NCI-H2029 (cell line): ENCODE data around the gene FAM219B.
A peak's percentile ranks its signal among the peaks of the same experiment; 100 is the strongest.

Experiments
- DNase-seq: peaks from one replicate; lab custom pipeline; 2025; lab: John Stamatoyannopoulos, UW

FAM219B gene

DNA sequence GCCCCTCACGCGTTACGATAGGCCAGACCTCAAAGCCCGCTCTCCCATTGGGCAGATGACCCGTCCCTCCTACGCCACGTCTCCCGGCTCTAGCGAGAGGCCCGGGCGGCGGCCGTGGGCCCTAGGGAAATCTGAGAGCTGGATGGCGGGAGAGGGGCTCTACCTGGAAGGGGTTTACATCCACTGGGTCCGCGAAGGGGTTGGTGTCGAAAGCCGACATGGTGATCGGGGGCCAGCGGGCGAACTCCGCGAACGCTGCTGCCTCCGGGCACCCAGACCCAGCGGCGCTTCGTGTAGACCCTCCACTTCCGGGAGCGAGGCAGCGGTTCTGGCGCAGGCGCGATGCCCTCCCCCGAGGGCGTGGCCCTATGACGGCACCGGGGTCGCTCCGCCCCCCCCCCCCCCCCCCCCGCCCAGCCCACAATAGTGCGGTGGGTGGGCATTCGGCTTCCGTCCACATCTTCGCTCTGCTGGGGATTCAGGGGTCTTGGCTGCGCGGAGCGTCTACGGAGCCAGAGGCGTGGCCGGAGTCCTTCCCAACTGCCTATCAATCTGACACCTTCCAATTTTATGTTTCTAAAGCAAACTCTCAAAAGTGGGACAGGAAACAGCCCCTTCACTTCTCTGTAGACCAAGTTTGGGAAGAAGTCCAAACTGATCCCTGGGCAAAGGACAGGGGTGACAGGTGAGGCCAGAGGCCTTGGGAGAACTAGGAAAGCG, 33.5 kb downstream of the FAM219B start, which contains the start of gene SCAMP2:
SCAMP2 (minus strand) TSS at position 330 of the 720 bp plus-strand sequence; CDS start at position 220, 110 bp downstream.
- peak; percentile 80 for DNase-seq

GRCh38 chr15:74872702-74873035, 34.0 kb downstream of the FAM219B start:
- DNase-seq = no peak

DNA sequence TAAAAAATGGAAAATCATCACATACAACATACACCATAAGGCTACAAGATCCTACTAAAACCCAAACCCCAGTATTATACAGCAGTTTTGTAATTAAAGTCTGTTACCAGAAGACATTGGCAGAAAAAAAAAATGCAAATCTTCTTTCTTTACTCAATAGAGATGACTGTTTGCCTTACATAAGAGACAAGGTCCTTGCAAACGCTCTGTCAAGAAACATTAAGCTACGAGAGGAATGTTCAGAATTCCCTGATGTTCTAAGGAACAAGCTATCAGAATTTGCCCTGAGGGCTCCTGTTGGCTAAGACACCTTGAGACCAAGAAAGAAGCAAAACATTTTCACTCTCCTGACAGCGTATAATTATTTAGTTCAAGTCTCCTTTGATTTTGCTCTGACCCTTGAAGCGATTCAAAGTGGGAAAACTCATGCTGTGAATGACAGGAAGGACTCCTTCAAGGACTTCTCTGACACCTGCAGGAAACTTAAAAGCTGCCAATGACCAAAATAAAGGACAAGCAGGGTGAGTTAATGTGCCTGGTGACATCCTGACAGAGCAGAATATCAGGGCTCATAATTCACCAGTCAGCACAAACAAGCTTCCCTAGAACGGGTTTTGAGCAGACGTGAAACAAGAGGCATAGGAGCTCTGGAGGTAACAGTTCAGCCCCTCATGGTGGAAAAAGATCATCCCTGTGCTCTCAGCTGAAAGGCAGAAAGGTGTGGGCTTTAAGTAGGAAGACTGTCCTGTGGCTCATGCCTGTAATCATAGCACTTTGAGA, 36.0 kb downstream of the FAM219B start:
- no peak for DNase-seq

GRCh38 chr15:74869726-74870407, 36.8 kb downstream of the FAM219B start:
- DNase-seq = no peak

DNA sequence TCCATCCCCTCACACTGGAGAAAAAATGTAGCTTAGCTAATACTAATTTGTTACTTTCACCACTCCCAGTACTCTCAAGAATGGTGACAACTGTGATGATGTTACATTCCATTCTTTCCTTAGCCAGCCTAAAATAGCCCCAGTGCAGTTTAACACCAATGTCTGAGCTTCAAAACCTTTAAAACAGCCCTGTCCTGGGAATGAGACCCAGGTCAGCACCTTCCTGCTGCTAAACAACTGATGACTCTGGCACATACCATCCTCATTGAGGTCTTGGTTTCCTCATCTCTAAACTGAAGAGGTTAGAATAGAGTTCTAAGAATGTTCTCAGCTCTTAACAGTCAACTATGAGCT, 37.3 kb downstream of the FAM219B start:
- no peak for DNase-seq

DNA sequence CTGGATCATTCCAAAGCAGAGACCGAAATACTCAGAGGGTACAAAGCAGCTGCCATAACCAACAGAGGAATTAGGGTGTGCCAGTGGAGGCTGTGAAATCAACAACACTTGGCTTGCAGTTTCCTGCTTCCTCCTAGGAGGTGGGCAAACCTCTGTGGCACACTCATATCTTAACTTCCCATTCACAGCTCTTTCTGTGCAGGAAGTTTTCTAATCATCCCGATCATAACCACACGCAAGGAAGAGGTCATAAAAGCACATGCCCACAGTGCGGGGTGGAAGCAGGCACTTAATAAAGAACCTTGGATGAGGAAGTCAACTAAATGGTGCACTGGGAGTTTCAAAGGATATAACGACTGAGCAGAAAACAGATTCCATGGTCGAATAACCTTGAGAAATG, 38.6 kb downstream of the FAM219B start:
- DNase-seq = no peak

DNA sequence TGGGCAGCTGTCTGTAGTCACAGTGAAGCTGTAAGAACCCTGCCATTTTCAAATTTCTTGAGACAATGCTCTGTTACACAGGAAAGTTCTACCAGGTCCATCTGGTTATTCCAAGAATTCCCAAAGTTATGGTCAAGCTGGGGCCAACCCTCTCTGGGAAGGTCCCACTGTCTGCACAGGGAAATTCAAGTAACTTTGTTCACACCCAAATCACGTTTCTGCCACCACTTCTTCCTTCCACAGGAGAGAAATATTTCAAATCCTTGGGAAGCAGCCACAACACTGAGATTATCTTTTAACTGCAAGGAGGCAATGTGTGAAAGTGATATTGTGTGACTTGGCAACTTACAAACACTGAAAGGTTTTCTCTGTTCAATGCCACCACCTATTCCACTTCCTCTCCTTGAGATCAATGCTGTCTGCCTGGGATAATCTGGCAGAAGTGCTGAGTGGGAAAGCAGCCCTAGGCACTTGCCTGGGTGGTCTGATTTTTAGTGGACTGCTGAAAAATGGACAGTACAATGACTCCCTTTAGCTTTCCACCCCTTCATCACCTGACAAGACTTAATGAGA, 39.1 kb downstream of the FAM219B start:
- no peak for DNase-seq

DNA sequence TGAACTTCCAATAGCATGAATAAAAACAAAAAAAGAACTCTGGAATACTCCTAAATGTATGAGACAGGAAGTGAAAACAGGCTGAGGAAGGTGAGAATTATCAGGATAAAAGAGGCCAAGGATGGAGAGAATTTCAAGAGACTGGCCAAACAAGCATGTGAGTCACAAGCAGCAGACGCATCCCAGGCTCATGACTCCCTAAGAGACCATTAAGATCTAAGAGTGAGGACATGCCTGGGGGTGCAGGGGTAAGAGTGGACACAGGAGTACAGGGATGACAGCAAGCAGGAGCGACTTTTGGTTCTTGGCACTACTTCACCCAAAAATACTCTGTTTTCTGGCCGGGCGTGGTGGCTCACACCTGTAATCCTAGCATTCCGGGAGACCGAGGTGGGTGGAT, 40.6 kb downstream of the FAM219B start:
- no peak for DNase-seq

DNA sequence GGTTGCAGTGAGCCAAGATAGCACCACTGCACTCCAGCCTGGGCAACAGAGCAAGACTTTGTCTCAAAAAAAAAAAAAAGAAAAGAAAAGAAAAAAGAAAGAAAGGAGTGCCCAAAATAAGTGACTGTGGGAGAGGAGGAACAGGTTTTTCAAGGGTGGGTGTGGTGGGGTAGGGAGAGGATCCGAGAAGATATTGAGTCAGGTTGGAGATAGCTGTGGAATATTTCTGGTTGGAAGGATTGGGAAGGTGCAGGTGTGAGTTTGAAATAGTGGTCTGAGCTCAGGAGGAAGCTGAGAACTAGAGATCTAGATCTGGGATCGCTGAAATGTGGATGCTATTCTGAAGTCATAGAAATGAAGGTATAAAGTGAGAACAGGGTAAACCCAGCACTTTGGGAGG, 41.3 kb downstream of the FAM219B start:
- DNase-seq = no peak

DNA sequence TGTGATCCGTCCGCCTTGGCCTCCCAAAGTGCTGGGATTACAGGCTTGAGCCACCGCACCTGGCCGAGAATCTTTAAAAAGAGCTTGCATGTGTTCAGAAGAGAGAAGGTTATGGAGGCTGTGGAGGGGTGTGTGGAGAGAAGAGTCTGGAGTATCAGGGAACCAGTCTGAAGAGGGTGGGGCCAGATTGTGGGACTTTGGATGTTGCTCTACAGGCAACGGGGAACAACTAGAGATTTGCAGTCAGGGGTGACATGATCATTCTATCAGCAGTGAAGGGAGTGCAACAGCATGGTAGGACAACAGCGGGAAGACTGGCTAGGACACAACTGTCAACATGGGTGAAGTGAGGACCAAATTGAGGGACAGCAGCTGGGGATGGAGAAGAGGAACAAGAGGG, 42.4 kb downstream of the FAM219B start:
- no peak for DNase-seq

DNA sequence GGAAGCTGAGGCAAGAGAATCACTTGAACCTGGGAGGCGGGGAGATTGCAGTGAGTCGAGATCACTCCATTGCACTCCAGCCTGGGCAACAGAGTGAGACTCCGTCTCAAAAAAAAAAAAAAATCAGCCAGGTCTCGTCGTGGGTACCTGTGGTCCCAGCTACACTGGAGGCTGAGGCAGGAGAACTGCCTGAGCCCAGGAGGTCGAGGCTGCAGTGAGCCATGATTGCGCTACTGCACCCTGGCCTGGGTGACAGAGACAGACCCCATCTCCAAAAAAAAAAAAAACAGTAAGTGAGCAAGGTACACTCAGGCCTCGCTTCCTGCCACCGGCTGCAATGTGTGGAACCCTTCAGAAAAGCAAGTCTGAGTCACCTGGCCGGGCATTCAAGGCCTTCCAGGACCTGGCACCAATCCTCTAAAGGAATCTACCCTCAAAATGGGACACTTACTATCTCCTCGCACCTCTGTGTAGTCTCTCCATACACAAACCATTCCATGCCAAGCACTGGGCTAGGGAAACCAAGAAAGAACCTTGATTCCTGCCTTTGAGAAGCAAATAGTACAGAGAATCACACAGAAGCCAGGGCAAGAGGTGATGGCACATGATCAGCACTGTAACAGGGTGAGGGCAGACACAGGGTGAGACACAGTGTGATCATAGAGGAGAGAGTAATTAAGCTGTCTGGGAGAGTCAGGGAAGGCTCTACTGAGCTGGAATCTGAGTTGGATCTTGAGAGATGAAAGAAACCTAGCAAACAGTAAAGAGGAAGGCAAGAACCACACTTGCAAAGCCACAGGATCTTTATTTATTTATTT, 43.2 kb downstream of the FAM219B start:
- no peak for DNase-seq

GRCh38 chr15:74858369-74858740, 48.3 kb downstream of the FAM219B start:
- DNase-seq = no peak

GRCh38 chr15:74857671-74858368, 48.8 kb downstream of the FAM219B start:
- DNase-seq = no peak

DNA sequence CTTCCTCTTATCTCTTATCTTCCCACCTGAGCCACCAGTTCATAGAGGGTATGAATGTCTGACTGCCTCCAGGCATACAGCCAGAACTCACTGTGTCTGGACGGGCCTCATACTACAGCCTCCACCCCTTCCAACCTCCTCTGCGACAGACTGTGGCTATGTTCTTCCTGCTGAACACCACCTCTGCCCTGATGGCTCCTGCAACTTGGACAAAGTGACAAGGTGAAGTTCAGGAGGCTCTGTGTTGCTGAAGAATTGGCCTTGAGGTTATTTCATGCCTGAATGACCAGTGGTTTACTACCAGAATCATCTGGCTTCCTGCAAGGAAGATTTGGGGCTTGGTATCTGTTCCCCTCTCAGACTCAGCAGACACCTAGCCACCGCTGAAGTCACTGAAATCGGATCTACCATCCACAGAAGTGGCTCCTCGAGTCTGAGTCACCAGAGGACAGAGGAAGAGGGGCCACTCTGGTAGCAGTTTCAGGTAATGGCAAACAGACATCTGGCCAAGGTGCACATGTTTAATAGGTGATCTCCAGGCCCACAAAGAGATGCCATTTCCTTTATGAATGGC, 49.5 kb downstream of the FAM219B start:
- DNase-seq = peak; percentile 73

DNA sequence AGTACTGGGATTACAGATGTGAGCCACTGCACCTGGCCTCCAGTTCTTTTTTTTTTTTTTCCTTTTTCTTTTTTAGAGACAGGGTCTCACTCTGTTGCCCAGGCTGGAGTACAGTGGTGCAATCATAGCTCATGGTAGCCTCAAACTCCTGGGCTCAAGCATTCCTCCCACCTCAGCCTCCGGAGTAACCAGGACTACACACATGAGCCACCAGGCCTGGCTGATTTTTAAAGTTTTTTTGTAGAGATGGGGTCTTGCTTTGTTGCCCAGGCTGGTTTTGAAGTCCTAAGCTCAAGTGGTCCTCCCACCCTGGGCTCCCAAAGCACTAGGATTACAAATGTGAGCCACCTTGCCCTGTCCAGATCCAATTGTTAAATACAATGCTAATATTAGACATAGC, 50.1 kb downstream of the FAM219B start:
- no peak for DNase-seq

DNA sequence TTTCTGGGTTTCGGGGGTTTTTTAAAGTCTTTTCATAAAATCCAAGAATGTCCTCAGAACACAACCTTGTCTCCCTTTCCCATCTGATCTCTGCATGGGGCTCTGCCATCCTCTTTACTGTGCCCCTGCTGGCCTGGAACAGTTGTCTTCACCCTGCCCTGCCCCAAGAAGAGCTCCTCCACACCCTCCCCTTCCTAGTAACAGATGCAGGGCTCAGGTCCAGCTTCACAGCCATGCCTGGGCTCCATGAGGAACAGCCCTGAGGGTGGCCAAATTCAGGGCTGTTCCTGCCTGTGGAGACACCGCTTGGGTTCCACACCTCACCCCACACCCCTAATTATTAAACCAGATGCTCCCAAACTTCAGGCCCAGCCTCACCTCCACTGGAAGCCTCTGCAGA, 50.8 kb downstream of the FAM219B start:
- no peak for DNase-seq

GRCh38 chr15:74854453-74855022, 52.1 kb downstream of the FAM219B start:
- DNase-seq = no peak

GRCh38 chr15:74851960-74852359, 54.7 kb downstream of the FAM219B start:
- DNase-seq = no peak

DNA sequence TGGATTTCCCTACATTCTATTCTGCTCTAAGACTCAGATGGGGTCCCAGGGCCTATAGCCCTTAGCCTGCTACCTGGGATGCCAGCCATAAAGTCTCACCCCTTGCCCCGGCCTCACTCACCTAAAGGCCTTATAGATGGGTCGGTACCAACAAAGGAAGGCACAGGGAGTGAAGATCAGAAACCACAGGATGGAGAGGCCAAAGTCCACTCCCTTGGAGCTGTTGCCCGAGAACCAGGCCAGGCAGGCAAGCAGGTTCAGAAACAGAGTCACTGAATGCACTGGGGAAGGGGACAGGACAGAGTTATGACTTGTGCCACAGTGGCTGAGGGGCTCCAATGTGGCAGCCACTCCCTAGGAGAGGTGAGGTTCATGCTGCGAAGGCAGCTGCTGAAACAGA, 56.3 kb downstream of the FAM219B start:
- no peak for DNase-seq
